Heart right ventricle (tissue), 16 donors: ENCODE results near the gene EXD2. TPM values are rescaled to one million over a fixed set of nuclear protein-coding genes. Genes with fewer than 3 reads are reported as not detected.

Source experiments
- ATAC-seq, 8 donors: fragments of 200-7000 bp; cut with Tn5 transposase; one replicate each; pipeline ENCODE4 v1.9.1; 2020; ENCODE audit warnings: mild to moderate bottlenecking in 8 of 8, moderate library complexity in 8 of 8, moderate number of reproducible peaks in 1 of 8
- DNase-seq, 2 donors: peaks; one replicate each; pipeline ENCODE4 v3.0.0-alpha.2; 2020
- H3K27ac ChIP-seq, 10 donors: fragments of 200-600 bp; sonication (generic) in 2 of 10; one replicate each; pipeline versions ENCODE4 v1.5.0 to v1.8.0; 2020 to 2022; ENCODE audit warnings: mild to moderate bottlenecking in 3 of 10
- H3K27me3 ChIP-seq, 7 donors: fragments of 200-600 bp; one replicate each; pipeline ENCODE4 v1.8.0; 2021 to 2022; ENCODE audit warnings: mild to moderate bottlenecking in 2 of 7
- H3K36me3 ChIP-seq, 9 donors: fragments of 200-600 bp; sonication (generic) in 1 of 9; one replicate each; pipeline versions ENCODE4 v1.5.0 to v1.8.0; 2020 to 2022; ENCODE audit warnings: mild to moderate bottlenecking in 2 of 9
- H3K4me1 ChIP-seq, 9 donors: fragments of 200-600 bp; sonication (generic) in 1 of 9; one replicate each; pipeline versions ENCODE4 v1.5.0 to v1.8.0; 2020 to 2022; ENCODE audit warnings: mild to moderate bottlenecking in 4 of 9
- H3K4me3 ChIP-seq, 10 donors: fragments of 200-600 bp; sonication (generic) in 2 of 10; one replicate each; pipeline versions ENCODE4 v1.5.0 to v1.8.0; 2020 to 2022; ENCODE audit warnings: mild to moderate bottlenecking in 7 of 10, moderate library complexity in 2 of 10
- H3K9me3 ChIP-seq, 11 donors: fragments of 200-600 bp in 10 of 11; sonication (generic) in 2 of 11; one replicate each; pipeline versions ENCODE4 v1.5.0 to v1.8.0; 2013 to 2022; ENCODE audit warnings: mild to moderate bottlenecking in 2 of 11, control low read depth in 1 of 11, moderate library complexity in 1 of 11
- CTCF ChIP-seq, 9 donors: fragments of 200-600 bp; sonication (generic) in 2 of 9; IDR thresholded peaks; one replicate each; pipeline versions ENCODE4 v1.5.0 to v1.8.0; 2021 to 2022; ENCODE audit warnings: antibody characterized with exemption in 9 of 9, mild to moderate bottlenecking in 5 of 9, moderate library complexity in 1 of 9
- WGBS, 2 donors: extraction: QIAGEN DNeasy Blood & Tissue Kit; methylation state at CpG; one replicate each; pipeline ENCODE4 v1.1.7; 2013; ENCODE audit warnings: inconsistent platforms in 1 of 2; 5-methylcytosine and 5-hydroxymethylcytosine counted together
- intact Hi-C, 10 donors: fragments of 100-400 bp; cut with DNase I; formaldehyde crosslinking; loops; one replicate each; pipeline versions ENCODE4 v1.11.1 to v1.14.2; 2022
- polyA plus RNA-seq, 2 donors: library from polyadenylated mRNA; stranded (reverse); fragments of 200-250 nt; gene quantifications; one replicate each; pipeline ENCODE4 v1.2.3, GENCODE V29; 2013
- total RNA-seq, 10 donors: library from RNA; stranded (reverse); fragmentation: NEBNext Ultra II Directional in 3 of 10; extraction: Animal tissue kit (Norgen Biotek cat#: 25700) in 3 of 10; gene quantifications; one replicate each; pipeline versions ENCODE4 v1.2.1 to v1.2.4, GENCODE V29; 2021 to 2023
- donor health status: Arrhythmogenic right ventricular cardiomyopathy.
- donor health status: ischemic (EF 13 %, LVEDD 7.1; RV severe dilation, severe dysfunction).
- donor health status: healthy with polysubstance abuse.
- donor health status: DM: no; HTN: yes; CAD: no.
- donor health status: DM: no; HTN: no; CAD: no.
- donor health status: ischemic (EF 25% LVEDD 6.9; RV normal size, moderate dysfunction).
- donor health status: ischemic (EF 25% LVEDD 5.7; RV mildly dilated, moderate dysfunction).
- donor health status: healthy.
- donor health status: DM: yes; HTN: yes; CAD: no.
- donor health status: Ischemic cardiomyopathy.
- donor health status: ischemic (EF 35%, LVEDD 5.7; RV mildly dilated, moderate dysfunction).
- donor health status: nonischemic (EF 11% LVEDD 7.7; RV severe dilation, severe dysfunction).
- donor health status: DM: yes; HTN: yes; CAD: no.
- donor health status: PGD.
- donor health status: ischemic (EF 29% LVEDD 5.4; RV normal size, mild dysfunction).
- donor health status: nonischemic (EF 23%, LVEDD 6.1; RV moderate dilation, normal function).

EXD2 gene
- total and polyA plus RNA-seq, 12 donors, result 9.8 to 22.4 (median 16.2) TPM

DNA sequence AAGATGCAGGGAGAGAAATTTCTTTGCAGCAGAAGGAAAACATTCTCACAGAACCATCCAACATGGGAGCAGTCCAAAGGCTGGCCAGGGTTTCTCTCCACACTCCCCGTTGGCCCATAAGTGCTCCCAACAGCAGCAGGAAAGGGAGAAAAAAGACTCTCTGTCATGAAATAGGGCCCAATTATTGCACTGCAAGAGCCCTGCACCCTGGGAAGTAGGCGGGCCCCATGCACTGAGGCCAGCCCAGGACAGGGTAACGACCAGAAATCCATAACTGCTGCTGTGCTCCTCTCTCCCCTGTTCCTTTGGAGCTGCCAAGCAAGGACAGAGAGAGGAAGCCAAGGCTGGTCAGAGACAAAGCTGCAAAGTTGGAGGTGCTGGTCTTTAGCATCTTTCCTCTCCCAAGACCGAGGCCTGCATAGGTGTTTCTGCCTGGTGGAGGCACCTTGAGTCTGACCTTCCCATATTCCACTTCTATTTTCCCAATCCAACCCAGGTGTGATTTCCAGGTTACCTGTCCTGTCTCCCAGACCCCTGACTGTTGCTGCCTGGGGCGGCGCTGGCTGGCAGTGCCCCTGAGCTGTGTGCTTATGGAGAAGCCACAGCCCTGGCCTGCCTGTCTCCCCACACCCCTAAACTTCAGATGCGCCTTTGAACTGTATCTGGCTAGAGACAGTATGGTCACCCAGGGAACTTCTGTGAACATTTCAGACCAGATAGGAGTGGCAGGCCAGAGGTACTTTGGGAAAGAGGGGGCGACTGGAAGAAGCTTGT lies 75.5 kb downstream of the EXD2 start:
- 79 to 81% methylated on average over 8 of the region's 8 CpGs for WGBS, 2 donors

GRCh38 chr14:69267492-69267891 lies 76.2 kb downstream of the EXD2 start:
- DNase-seq (no peak), ATAC-seq (no peak)
- no peaks in the 10 kb centered on the region for H3K36me3 ChIP-seq
- H3K27me3 ChIP-seq, result peaks cover 0 to 19% (median 0%) of the 10 kb centered on the region in 7 donors
- intact Hi-C loops, result loop anchor here in 1 of 10 donors (10.0 kb wide), 1 partner anchor 47 kb away; no protein-coding TSS in a partner anchor
- H3K27ac ChIP-seq, result peak overlapping the region in 8 of 10 donors; percentile 8 to 63 (median 34)
- whole genome bisulfite sequencing, 2 donors, result 68 to 75% methylated on average over 4 of the region's 4 CpGs
- no peak for TF ChIP-seq CTCF (IDR thresholded peaks at IDR 0.05)
- H3K9me3 ChIP-seq, result no peaks in the 10 kb centered on the region
- peaks cover 8 to 88% (median 65%) of the 10 kb centered on the region in 9 donors for H3K4me1 ChIP-seq
- H3K4me3 ChIP-seq, result no peak overlapping the region

More for the DNA sequence above, 75.5 kb downstream of the EXD2 start:
- intact Hi-C loops, result loop anchor here in 1 of 10 donors (10.0 kb wide), 1 partner anchor 48 kb away; no protein-coding TSS in a partner anchor
- TF ChIP-seq CTCF (IDR thresholded peaks at IDR 0.05), result no peak
- Histone ChIP-seq H3K4me1 (peaks cover 11 to 89% (median 70%) of the 10 kb centered on the region in 9 donors), H3K27me3 (peaks cover 0 to 26% (median 0%) of the 10 kb centered on the region in 7 donors), H3K27ac (peak overlapping the region in 4 of 10 donors; percentile 10 to 63 (median 36)), H3K4me3 (no peak overlapping the region), H3K9me3 (no peaks in the 10 kb centered on the region), H3K36me3 (no peaks in the 10 kb centered on the region)
- ATAC-seq (no peak), DNase-seq (no peak)

- ATAC-seq, result peak in 6 of 8 donors; percentile 29 to 74 (median 45)
- H3K36me3 ChIP-seq, result no peaks in the 10 kb centered on the region
- peaks cover 0 to 12% (median 0%) of the 10 kb centered on the region in 7 donors for H3K27me3 ChIP-seq
- peak overlapping the region in 7 of 10 donors; percentile 25 to 63 (median 36) for H3K27ac ChIP-seq
- no peaks in the 10 kb centered on the region for H3K9me3 ChIP-seq
- H3K4me1 ChIP-seq, result peaks cover 8 to 87% (median 63%) of the 10 kb centered on the region in 9 donors
- H3K4me3 ChIP-seq, result no peak overlapping the region
- no peak for DNase-seq
- intact Hi-C loops, result loop anchor here in 1 of 10 donors (10.0 kb wide), 1 partner anchor 47 kb away; no protein-coding TSS in a partner anchor
- no peak for TF ChIP-seq CTCF (IDR thresholded peaks at IDR 0.05)
- 27 to 35% methylated on average over 2 of the region's 2 CpGs for WGBS, 2 donors
These were observed 76.9 kb downstream of the EXD2 start for GRCh38 chr14:69268223-69268622.

DNA sequence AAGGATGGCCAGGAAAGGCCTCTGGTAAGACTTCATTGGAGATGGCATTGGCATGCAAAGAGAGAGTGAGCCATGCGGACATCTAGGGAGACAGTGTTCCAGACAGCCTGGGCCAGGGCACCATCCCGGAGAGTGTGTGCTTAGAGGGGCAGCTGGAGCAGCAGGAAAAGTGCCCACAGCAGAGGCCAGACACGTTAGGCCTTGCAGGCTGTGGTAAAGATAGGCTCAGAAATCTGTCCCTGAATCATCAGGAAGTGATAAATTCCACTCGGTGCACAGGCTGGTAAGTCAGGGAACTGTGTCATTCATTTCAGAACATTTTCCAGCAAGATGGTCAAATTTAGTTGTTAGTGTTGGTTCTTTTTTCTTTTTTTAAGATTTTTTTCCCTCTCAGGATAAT lies 77.5 kb downstream of the EXD2 start:
- peak overlapping the region in 6 of 10 donors; percentile 25 to 63 (median 38) for H3K27ac ChIP-seq
- no peaks in the 10 kb centered on the region for H3K9me3 ChIP-seq
- H3K4me3 ChIP-seq, result no peak overlapping the region
- TF ChIP-seq CTCF (IDR thresholded peaks at IDR 0.05), result no peak
- peaks cover 8 to 87% (median 63%) of the 10 kb centered on the region in 9 donors for H3K4me1 ChIP-seq
- intact Hi-C loops, result loop anchor here in 1 of 10 donors (10.0 kb wide), 1 partner anchor 46 kb away; no protein-coding TSS in a partner anchor
- no peaks in the 10 kb centered on the region for H3K36me3 ChIP-seq
- H3K27me3 ChIP-seq, result peaks cover 0 to 7% (median 0%) of the 10 kb centered on the region in 7 donors
- DNase-seq, result no peak
- WGBS, 2 donors, result 44 to 47% methylated on average over 4 of the region's 4 CpGs
- ATAC-seq, result peak in 4 of 8 donors; percentile 19 to 38 (median 31)
